VCaP (cell line): ENCODE measurements around the gene LAMB4.

Source experiments
- H3K27ac ChIP-seq: fragments of 450-650 bp; 2 replicates; pipeline ENCODE4 v1.5.1; 2017
- TF ChIP-seq, protein P1 (sequence below): fragments of 450-650 bp; conservative IDR thresholded peaks from 2 replicates; pipeline ENCODE4 v1.5.1; 2017; ENCODE audit warnings: mild to moderate bottlenecking, moderate library complexity

Gene LAMB4

DNA sequence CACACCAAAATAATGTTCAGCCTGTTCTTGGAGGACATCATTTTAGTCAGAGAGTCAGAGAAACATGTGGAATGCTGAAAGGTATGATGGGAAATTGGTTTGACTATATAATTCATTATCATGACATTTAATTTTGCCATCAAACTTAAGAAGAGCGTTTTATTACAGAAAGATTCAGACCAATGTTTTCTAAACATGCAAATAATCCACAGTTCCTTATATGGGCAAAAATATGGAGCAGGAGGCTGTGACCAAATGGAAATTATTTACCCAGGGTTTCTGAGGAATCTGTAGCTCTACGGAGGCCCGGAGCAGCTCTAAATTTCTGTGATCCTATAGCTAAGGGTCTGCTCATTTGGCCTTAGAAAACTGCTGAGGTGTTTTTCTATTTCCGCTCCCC is 33.2 kb downstream of the LAMB4 start:
- H3K27ac ChIP-seq: peak overlapping the region; percentile 98
- TF ChIP-seq, protein P1, sequence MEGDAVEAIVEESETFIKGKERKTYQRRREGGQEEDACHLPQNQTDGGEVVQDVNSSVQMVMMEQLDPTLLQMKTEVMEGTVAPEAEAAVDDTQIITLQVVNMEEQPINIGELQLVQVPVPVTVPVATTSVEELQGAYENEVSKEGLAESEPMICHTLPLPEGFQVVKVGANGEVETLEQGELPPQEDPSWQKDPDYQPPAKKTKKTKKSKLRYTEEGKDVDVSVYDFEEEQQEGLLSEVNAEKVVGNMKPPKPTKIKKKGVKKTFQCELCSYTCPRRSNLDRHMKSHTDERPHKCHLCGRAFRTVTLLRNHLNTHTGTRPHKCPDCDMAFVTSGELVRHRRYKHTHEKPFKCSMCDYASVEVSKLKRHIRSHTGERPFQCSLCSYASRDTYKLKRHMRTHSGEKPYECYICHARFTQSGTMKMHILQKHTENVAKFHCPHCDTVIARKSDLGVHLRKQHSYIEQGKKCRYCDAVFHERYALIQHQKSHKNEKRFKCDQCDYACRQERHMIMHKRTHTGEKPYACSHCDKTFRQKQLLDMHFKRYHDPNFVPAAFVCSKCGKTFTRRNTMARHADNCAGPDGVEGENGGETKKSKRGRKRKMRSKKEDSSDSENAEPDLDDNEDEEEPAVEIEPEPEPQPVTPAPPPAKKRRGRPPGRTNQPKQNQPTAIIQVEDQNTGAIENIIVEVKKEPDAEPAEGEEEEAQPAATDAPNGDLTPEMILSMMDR: no peak

DNA sequence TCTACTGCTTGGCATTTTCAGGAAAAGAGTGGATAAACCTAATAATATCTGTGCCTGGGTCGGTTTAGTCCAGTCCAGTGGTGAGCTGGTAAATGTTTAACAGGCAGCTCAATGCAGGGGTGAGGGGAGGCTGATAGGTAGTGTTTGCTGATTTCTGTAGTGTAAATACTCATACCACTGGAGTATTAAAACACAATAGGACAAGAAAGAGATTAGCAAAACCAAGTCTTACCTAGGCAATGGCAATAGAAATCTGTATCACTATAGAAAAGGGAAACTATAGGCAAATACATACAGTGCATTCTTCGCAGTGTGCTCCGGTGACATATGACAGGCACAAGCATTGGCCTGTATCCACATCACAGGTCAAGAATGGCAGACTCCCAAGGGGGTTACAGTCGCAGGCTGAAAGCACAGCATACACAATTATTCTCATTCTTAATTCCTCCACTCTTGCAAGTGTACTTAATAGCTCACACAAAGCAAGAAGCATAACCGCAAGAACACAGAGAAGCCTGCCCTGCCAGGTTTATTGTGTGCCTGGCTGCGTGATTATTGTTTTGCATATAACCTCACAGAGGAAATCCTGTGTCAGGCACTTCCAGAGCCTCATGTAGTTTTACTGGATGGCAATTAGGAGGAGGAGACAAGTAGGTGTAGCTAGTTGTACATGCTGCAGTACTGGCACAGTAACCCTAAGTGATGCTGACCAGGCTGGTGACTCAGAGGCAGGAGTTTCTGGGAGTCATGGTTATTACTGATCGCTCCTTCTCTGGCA is 35.0 kb downstream of the LAMB4 start:
- peak overlapping the region; percentile 98 for H3K27ac ChIP-seq
- TF ChIP-seq, protein P1: 0 out of 2 replicates have a peak, but pooled peaks have one; percentile 13

DNA sequence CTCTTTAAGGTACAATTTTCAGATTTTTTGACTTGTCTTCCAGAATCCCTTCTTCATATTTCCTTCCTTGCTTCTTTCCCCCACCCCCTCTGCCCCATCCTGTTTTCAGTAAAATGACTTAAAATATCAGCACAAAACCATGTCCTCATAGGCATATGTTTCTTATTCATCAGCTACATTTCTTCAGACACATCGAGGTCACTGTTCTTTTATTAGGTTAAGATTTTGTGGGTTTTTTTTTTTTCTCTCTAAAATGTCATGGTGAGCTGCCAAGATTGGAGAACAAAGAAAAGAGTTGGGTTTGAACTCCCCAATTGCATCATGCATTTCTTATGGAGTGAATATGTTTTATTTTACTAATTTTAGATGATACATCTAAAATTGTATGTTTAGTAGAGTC is 35.8 kb downstream of the LAMB4 start:
- H3K27ac ChIP-seq: peak overlapping the region; percentile 98
- TF ChIP-seq, protein P1: no peak

DNA sequence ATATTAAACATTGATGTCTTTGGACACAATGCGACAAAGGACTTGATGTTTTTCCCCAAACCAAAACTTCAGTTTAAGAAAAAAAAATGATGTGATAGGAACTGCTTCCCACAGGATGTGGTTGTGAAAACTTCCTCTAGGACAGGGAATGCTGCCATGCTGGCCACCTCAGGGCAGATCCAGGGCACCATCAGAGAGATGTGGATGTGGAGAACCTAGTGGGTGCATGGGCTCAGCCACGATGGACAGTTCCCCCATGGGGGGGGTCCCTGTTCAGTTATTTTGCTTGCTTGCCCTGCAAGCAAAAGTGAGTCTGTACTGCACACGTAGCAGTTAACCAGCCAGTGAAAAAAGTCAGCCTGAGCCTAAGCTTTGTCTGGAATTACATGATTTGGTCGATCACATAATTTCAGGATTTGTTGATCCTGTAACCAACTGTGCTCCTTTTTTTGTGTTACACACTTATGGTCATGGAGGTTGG is 36.3 kb downstream of the LAMB4 start:
- TF ChIP-seq, protein P1: no peak
- peak overlapping the region; percentile 98 for H3K27ac ChIP-seq

DNA sequence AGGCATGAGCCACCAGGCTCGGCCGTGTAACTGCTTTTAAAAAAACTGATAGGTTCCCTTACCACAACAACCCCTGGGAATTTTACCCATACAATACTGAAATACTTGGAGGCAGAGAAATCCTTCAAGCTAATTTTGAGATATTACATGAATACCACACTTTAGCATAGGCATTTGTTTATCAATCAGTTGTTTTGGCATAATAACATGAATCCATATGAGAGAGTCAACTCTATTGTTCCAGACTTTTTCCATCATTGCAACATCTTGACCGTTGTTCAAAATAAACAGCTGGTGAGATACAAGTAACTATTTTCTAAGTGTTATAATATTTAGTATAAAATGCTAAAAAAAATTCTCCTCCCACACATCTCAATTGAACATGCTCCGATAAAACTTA is 36.8 kb downstream of the LAMB4 start:
- TF ChIP-seq, protein P1: no peak
- peak overlapping the region; percentile 98 for H3K27ac ChIP-seq

DNA sequence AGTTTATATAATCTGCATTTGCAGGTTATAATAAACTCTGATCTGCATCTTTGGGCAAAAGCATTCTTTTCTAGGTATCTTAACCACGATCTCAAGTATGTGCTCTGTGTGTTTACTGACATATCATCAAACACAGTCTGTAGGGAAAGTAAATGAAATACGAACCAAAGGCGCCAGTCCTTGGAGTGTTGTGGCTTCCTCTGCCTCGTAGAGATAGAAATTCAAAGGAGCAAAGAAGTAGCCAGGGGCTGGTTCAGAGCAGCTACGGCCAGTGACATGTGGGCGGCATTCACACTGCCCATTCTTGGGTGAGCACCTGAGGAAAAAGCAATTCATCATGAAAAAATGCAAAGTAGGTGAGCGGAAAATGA is 38.7 kb downstream of the LAMB4 start:
- TF ChIP-seq, protein P1: no peak
- peak overlapping the region; percentile 98 for H3K27ac ChIP-seq

DNA sequence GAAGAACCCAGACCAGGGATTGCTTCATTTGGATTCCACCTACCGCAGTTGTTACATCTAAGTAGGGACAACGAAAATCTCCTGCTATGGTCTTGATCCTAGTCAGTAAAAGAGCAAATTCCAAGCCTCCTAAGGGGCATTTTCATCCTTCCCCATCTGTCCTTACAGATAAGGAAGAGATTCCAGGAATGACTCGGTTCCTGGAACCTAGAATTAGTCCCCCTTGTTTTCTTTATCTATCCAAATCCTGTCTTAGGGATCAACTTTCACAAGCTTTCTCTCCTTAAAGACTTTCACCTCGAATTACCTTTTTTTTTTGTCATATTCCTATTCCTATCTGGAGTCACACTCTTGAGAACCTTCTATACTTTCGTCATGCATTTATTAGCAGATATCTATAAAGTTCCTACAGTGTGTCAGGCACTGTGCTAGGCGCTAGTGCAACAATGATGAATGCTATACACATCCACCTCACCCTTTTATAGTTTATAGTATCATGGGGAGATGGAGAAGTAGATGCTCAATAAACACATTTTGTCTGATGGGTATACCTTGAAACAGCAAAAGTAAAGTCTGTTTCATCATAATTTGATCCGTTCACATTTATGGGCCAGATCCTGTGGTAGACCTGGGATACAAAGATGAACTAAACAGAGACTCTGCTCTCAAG is 39.2 kb downstream of the LAMB4 start:
- peak overlapping the region; percentile 98 for H3K27ac ChIP-seq
- TF ChIP-seq, protein P1: no peak
